WI38 (cell line): ENCODE data around the gene TCEANC2.

Experiments
- H3K4me3 ChIP-seq: 2 replicates; pipeline ENCODE4 v1.5.1; 2011; ENCODE audit warnings: low read depth, mild to moderate bottlenecking, control low read depth, low read length
- CTCF ChIP-seq: IDR thresholded peaks from 2 replicates; pipeline ENCODE4 v1.5.1; 2012; ENCODE audit warnings: low read depth, mild to moderate bottlenecking, control low read depth, low read length

TCEANC2 gene

GRCh38 chr1:54122992-54123391, 69.6 kb downstream of the TCEANC2 start:
- H3K4me3 ChIP-seq: no peak overlapping the region
- TF ChIP-seq CTCF: no peak

- no peak for TF ChIP-seq CTCF
- H3K4me3 ChIP-seq: no peak overlapping the region
Measured at GRCh38 chr1:54124472-54124871, 71.1 kb downstream of the TCEANC2 start.

DNA sequence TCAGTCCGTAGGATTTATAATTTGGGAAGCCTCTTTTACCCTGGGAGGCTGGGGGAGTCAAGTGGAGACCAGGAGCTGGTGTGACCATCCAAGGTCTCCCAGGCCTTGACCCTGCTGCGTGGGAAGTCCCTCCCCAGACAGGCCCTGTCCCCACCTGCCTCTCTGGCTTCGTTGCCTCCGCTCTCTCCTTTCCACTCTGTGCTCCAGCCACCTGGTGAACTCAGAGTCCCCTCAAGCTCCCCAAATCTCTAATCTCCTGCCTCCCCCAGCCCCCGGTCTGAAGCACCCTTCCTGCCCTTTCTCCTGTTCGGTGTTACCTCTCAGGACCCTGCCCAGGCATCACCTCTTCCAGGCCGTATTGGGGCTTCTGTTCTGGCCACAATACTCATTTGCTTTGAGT, 71.5 kb downstream of the TCEANC2 start:
- H3K4me3 ChIP-seq: no peak overlapping the region
- no peak for TF ChIP-seq CTCF

DNA sequence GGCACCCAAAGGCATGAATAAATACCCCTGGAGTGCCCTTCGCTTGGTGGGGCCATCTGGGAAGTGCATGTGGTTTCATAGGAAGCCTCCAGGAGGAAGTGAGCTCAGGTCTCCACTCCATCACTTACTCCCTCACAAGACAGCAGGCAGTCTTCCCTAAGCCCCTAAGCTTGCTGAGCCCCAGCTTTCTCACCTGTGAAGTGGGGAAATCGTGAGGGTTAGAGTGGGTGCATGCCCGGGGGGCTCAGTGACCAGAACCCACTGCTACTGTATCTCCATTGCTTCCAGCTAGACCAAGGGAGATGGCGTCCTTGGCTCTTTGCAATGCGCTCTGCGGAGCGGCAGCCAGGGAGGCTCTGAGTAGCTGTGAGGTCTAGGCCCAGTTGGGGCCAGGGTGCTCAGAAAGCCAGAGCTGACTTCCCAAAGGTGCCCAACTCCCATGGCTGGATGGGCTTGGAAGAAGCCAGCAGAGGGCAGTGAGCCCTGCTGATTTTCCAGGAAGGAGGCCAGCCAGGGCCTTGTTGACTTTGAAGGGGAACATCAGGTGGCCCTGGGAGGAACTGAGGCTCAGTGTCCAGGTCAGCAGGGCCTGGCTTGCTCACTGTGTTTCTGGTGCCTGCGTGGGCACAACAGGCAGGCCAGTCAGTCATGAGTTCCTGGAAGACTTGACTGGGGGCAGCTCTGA, 72.1 kb downstream of the TCEANC2 start:
- TF ChIP-seq CTCF: no peak
- H3K4me3 ChIP-seq: no peak overlapping the region

DNA sequence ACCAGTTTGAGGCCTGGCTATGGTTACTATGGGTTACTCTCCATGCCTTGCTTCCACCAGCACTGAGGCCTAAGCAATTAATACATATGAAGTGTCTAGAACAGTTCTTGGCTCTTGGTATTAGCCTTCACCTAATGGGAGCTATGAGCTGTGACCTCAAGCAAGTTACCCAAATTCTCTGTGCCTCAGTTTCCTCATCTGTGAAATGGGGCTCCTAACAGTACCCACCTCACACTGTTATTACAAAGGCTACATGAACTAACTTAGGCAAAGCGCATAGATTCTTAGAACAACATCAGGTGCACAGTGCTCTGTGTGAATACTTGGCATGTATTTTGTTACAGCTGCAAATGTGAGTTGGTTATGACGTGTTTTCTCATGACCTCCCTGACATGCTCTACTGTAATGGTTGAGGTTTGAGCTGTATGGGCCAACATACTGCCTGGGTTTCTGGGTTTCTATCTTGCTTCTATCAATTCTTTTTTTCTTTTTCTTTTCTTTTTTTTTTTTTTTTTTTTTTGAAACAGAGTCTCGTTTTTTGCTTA, 72.9 kb downstream of the TCEANC2 start:
- no peak for TF ChIP-seq CTCF
- H3K4me3 ChIP-seq: no peak overlapping the region

- no peak for TF ChIP-seq CTCF
- no peak overlapping the region for H3K4me3 ChIP-seq
Measured at GRCh38 chr1:54127594-54128300, 74.3 kb downstream of the TCEANC2 start.

DNA sequence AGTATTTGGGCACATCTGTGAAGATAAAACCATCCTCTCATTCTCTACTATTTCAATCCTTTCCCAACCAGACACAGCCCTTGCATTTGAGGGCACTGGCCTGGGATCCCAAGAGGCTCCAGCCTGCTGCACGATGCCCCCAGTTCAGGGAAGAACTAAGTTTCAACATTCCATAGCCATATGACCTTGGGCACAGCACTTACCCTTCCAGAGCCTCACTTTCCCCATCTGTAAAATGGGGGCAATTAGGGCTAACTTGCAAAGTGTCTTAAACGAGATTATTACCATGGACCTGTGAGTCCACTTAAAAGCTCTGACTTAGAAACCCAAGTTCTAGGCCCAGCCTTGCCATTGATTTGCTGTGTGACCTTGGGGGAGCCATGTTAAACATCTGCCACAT, 76.5 kb downstream of the TCEANC2 start:
- no peak for TF ChIP-seq CTCF

More for the DNA sequence above, 76.5 kb downstream of the TCEANC2 start:
- H3K4me3 ChIP-seq: no peak overlapping the region
